Measurements from ENCODE around the gene REEP1.

Gene REEP1

GRCh38 chr2:86293612-86294011 is 43.8 kb downstream of the REEP1 start:
- H3F3A ChIP-seq (ENCODE audit: insufficient read depth): no peaks in the 10 kb centered on the region
- no peak for TF ChIP-seq EZH2phosphoT487 (conservative IDR thresholded peaks at IDR 0.05; ENCODE audit: low read length)
- TF ChIP-seq CTCF (IDR thresholded peaks at IDR 0.05; ENCODE audit: insufficient read depth, low read length, poor library complexity, severe bottlenecking): no peak
- no peaks in the 10 kb centered on the region for H3K9me2 ChIP-seq (replicated peaks; ENCODE audit: insufficient read depth, low read length)
- no peak overlapping the region for H3K27ac ChIP-seq (ENCODE audit: low read depth, low read length)
- no peak overlapping the region for H3K4me2 ChIP-seq (ENCODE audit: low read depth, low read length, poor library complexity, severe bottlenecking)
- H3K9me3 ChIP-seq (ENCODE audit: insufficient read depth, low read length): no peaks in the 10 kb centered on the region
- no peaks in the 10 kb centered on the region for H4K20me1 ChIP-seq (ENCODE audit: low read depth, low read length)
- no peak overlapping the region for H3K4me3 ChIP-seq (ENCODE audit: insufficient read depth, low read length, poor library complexity, severe bottlenecking)
- no peaks in the 10 kb centered on the region for H3K79me2 ChIP-seq (ENCODE audit: insufficient read depth, low read length)
- H3K9ac ChIP-seq (ENCODE audit: low read length): no peak overlapping the region
- H2AFZ ChIP-seq (ENCODE audit: low read depth, low read length, severe bottlenecking): no peak overlapping the region
- no peaks in the 10 kb centered on the region for H3K27me3 ChIP-seq (ENCODE audit: low read length)
- no peaks in the 10 kb centered on the region for H3K36me3 ChIP-seq (ENCODE audit: low read length)

GRCh38 chr2:86292571-86293515 is 44.6 kb downstream of the REEP1 start:
- H3K9me3 ChIP-seq (ENCODE audit: insufficient read depth, low read length): no peaks in the 10 kb centered on the region
- H3K36me3 ChIP-seq (ENCODE audit: low read length): no peaks in the 10 kb centered on the region
- H3F3A ChIP-seq (ENCODE audit: insufficient read depth): no peaks in the 10 kb centered on the region
- H3K9me2 ChIP-seq (replicated peaks; ENCODE audit: insufficient read depth, low read length): no peaks in the 10 kb centered on the region
- no peaks in the 10 kb centered on the region for H3K79me2 ChIP-seq (ENCODE audit: insufficient read depth, low read length)
- H3K4me3 ChIP-seq (ENCODE audit: insufficient read depth, low read length, poor library complexity, severe bottlenecking): no peak overlapping the region
- no peaks in the 10 kb centered on the region for H4K20me1 ChIP-seq (ENCODE audit: low read depth, low read length)
- H3K9ac ChIP-seq (ENCODE audit: low read length): no peak overlapping the region
- no peak overlapping the region for H3K4me2 ChIP-seq (ENCODE audit: low read depth, low read length, poor library complexity, severe bottlenecking)
- no peak for TF ChIP-seq EZH2phosphoT487 (conservative IDR thresholded peaks at IDR 0.05; ENCODE audit: low read length)
- no peak for TF ChIP-seq CTCF (IDR thresholded peaks at IDR 0.05; ENCODE audit: insufficient read depth, low read length, poor library complexity, severe bottlenecking)
- H3K27ac ChIP-seq (ENCODE audit: low read depth, low read length): no peak overlapping the region
- no peaks in the 10 kb centered on the region for H3K27me3 ChIP-seq (ENCODE audit: low read length)
- no peak overlapping the region for H2AFZ ChIP-seq (ENCODE audit: low read depth, low read length, severe bottlenecking)

- H3F3A ChIP-seq (ENCODE audit: insufficient read depth): no peaks in the 10 kb centered on the region
- no peaks in the 10 kb centered on the region for H4K20me1 ChIP-seq (ENCODE audit: low read depth, low read length)
- TF ChIP-seq CTCF (IDR thresholded peaks at IDR 0.05; ENCODE audit: insufficient read depth, low read length, poor library complexity, severe bottlenecking) (no peak), EZH2phosphoT487 (conservative IDR thresholded peaks at IDR 0.05; ENCODE audit: low read length) (no peak)
- no peak overlapping the region for H3K4me3 ChIP-seq (ENCODE audit: insufficient read depth, low read length, poor library complexity, severe bottlenecking)
- H3K27ac ChIP-seq (ENCODE audit: low read depth, low read length): no peak overlapping the region
- no peak overlapping the region for H2AFZ ChIP-seq (ENCODE audit: low read depth, low read length, severe bottlenecking)
- H3K9me3 ChIP-seq (ENCODE audit: insufficient read depth, low read length): no peaks in the 10 kb centered on the region
- H3K9ac ChIP-seq (ENCODE audit: low read length): no peak overlapping the region
- no peaks in the 10 kb centered on the region for H3K79me2 ChIP-seq (ENCODE audit: insufficient read depth, low read length)
- no peaks in the 10 kb centered on the region for H3K36me3 ChIP-seq (ENCODE audit: low read length)
- H3K9me2 ChIP-seq (replicated peaks; ENCODE audit: insufficient read depth, low read length): no peaks in the 10 kb centered on the region
- no peak overlapping the region for H3K4me2 ChIP-seq (ENCODE audit: low read depth, low read length, poor library complexity, severe bottlenecking)
- no peaks in the 10 kb centered on the region for H3K27me3 ChIP-seq (ENCODE audit: low read length)
Observed at GRCh38 chr2:86291328-86291662, 46.1 kb downstream of the REEP1 start.
